NCI-H1048 (cell line): ENCODE results near the gene AKAIN1.

Experiments used
- DNase-seq: peaks from one replicate; lab custom pipeline; 2025; lab: John Stamatoyannopoulos, UW

AKAIN1 gene

GRCh38 chr18:5159080-5159479, 38.0 kb downstream of the AKAIN1 start:
- DNase-seq = no peak

GRCh38 chr18:5158587-5158986, 38.5 kb downstream of the AKAIN1 start:
- DNase-seq = no peak

GRCh38 chr18:5158172-5158571, 38.9 kb downstream of the AKAIN1 start:
- no peak for DNase-seq

- no peak for DNase-seq
These were observed 41.2 kb downstream of the AKAIN1 start for GRCh38 chr18:5155907-5156287.

GRCh38 chr18:5155218-5155906, 41.7 kb downstream of the AKAIN1 start:
- DNase-seq = no peak

- no peak for DNase-seq
These were observed 44.6 kb downstream of the AKAIN1 start for GRCh38 chr18:5152343-5153020.

GRCh38 chr18:5150894-5151293, 46.2 kb downstream of the AKAIN1 start:
- no peak for DNase-seq

- DNase-seq = no peak
These were observed 51.0 kb downstream of the AKAIN1 start for GRCh38 chr18:5146093-5146492.

GRCh38 chr18:5145168-5145825, 51.8 kb downstream of the AKAIN1 start:
- DNase-seq = no peak

GRCh38 chr18:5144629-5145028, 52.4 kb downstream of the AKAIN1 start:
- no peak for DNase-seq

GRCh38 chr18:5142859-5143258, 54.2 kb downstream of the AKAIN1 start:
- DNase-seq = no peak

- no peak for DNase-seq
These were observed 54.9 kb downstream of the AKAIN1 start for GRCh38 chr18:5142131-5142530.

- DNase-seq = no peak
These were observed 59.8 kb downstream of the AKAIN1 start for GRCh38 chr18:5137261-5137660.

- DNase-seq = no peak
These were observed 64.1 kb downstream of the AKAIN1 start for GRCh38 chr18:5132987-5133386.

GRCh38 chr18:5122272-5122671, 74.8 kb downstream of the AKAIN1 start:
- DNase-seq = no peak

- DNase-seq = no peak
These were observed 86.8 kb downstream of the AKAIN1 start for GRCh38 chr18:5110266-5110665.

- DNase-seq = no peak
These were observed 89.1 kb downstream of the AKAIN1 start for GRCh38 chr18:5107988-5108387.

GRCh38 chr18:5106730-5107129, 90.3 kb downstream of the AKAIN1 start:
- no peak for DNase-seq

GRCh38 chr18:5104246-5104645, 92.8 kb downstream of the AKAIN1 start:
- DNase-seq = no peak

- no peak for DNase-seq
These were observed 93.4 kb downstream of the AKAIN1 start for GRCh38 chr18:5103693-5104092.

- DNase-seq = no peak
These were observed 93.8 kb downstream of the AKAIN1 start for GRCh38 chr18:5103286-5103685.

- no peak for DNase-seq
These were observed 99.8 kb downstream of the AKAIN1 start for GRCh38 chr18:5097116-5097703.

GRCh38 chr18:5095239-5095638, 101.8 kb downstream of the AKAIN1 start:
- no peak for DNase-seq
